CD4-positive, alpha-beta T cell treated with Interleukin-1 beta for 1 hour (primary cell): ENCODE results near the gene SOCS7.

Experiments used
- DNase-seq, 2 donors: peaks; one replicate each; pipeline ENCODE4 v3.0.0-alpha.2; 2020 to 2022

The SOCS7 gene

DNA sequence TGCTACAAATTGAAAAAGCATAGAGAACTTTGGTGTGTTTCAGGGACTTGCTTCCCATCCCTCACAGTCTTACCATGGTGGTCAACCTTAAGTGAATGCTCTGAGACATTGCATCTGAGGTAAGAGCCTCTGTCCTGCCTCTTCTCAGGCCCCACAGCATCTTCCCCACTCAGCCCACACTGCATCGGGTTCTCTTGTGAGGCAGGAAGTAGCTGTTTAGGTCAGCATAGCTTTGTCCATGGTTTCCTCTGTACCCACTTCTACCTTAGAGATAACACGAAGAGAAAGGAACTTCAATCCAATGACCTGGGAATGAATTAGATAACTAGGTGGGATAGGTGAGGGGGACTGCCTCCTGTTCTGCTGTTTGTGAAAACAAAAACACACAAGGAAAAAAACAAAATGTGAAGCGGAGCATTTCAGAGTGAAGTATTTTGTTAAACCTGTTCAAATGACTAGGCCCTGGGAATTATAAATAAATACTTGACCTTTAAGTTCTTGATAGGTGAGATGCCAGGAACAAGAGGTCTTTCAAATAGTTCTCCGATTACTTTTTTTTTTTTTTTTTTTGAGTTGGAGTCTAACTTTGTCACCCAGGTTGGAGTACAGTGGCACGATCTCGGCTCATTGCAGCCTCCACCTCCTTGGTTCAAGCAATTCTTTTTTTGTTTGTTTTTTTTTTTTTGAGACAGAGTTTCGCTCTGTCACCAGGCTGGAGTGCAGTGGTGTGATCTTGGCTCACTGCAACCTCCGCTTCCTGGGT lies 17.7 kb downstream of the SOCS7 start:
- no peak for DNase-seq

DNA sequence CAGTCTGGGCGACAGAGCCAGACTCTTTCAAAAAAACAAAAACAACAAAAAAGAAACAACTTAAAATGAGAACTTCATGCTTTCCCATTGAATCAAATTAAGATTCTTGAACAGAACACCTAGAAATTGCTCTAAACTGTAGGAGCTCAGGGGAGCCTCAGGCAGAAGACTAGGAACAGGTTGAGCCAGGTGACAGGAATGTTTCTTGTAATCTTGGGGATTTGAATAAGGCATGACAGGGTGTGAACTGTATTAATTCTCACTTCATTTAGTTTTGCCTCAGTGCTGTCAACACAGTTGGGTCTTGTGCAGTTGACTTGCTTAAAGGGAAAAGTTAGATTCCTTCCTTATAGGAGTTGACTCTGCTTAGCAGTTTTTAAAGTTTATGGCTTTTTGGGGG lies 27.8 kb downstream of the SOCS7 start:
- no peak for DNase-seq

DNA sequence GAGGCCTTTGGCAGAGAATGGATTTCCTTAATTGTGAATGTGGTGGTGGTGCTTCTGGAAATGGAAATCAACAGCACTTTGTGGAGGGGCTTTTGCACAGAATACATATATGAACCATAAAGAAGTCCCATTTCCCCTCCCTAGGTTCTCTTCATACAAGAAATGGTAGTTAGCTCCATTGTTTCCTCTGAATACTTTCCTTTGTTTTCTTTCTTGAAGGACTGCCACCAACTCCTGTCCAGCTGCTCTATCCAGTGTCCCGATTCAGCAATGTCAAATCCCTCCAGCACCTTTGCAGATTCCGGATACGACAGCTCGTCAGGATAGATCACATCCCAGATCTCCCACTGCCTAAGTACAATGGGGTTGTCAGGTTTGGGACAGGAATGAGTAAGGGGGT lies 43.4 kb downstream of the SOCS7 start:
- DNase-seq, result no peak

- no peak for DNase-seq
These were observed 45.6 kb downstream of the SOCS7 start for GRCh38 chr17:38397227-38397626.

DNA sequence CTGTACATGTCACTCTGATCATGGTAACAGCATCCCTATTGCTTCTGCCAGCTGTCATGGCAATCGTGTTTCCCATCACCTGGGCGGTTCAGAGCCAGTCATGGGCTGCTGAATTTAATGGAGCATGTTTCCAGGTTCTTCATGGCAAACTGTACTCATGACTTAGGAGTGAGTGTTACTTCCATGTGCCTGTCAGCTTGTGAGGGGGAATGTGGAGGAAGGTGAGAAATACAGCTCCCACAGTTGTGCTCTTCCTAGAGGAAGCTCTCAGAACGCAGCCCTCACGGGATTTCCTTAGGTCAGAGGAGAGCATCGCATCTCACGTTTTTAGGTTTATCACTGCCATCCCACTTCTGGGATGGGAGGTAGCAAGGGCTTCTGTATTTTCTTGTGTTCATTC lies 48.6 kb downstream of the SOCS7 start:
- no peak for DNase-seq

- no peak for DNase-seq
These were observed 49.8 kb downstream of the SOCS7 start for GRCh38 chr17:38401459-38401858.

DNA sequence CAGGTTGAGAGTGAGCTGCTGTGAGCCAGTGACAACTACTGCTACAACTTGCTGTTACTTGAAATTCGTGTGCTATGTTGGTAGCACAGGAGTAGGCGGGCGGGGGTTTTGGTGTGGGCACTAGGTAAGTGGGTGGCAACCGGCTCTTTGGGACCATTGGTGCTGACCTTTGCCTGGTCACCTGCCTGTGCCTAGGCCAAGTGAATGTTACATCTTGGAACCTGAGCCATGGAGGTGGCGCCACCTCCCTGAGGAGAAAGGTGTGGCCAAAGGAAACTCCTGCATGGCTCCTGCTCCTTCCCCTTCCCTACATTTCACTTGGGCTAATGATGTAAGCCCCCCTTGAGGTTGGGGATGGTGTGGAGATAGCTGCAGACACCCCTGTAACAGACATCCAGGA lies 51.3 kb downstream of the SOCS7 start:
- no peak for DNase-seq

GRCh38 chr17:38403491-38403890 lies 51.8 kb downstream of the SOCS7 start:
- DNase-seq, result no peak

GRCh38 chr17:38404174-38404943 lies 52.7 kb downstream of the SOCS7 start:
- no peak for DNase-seq

GRCh38 chr17:38405654-38406053 lies 54.0 kb downstream of the SOCS7 start:
- no peak for DNase-seq

GRCh38 chr17:38410201-38410600 lies 58.6 kb downstream of the SOCS7 start:
- DNase-seq, result no peak

GRCh38 chr17:38415250-38416194 lies 63.9 kb downstream of the SOCS7 start:
- no peak for DNase-seq

DNA sequence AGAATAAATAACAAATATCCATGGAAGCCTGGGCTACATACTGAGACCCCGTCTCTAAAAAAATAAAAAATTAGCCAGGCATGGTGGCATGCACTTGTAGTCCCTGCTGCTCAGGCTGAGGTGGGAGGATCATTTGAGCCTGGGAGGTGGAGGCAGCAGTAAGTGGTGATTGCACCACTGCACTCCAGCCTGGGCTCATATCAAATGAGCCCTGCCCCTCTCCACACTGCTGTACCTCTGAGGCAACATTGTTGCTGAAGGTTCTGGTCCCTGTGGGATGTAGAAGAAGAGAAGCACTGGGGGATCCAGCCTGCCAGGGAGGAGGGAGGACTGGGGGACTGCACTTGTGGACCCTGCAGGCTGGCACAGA lies 65.2 kb downstream of the SOCS7 start:
- DNase-seq, result no peak

- DNase-seq, result no peak
These were observed 65.7 kb downstream of the SOCS7 start for GRCh38 chr17:38417210-38417951.

DNA sequence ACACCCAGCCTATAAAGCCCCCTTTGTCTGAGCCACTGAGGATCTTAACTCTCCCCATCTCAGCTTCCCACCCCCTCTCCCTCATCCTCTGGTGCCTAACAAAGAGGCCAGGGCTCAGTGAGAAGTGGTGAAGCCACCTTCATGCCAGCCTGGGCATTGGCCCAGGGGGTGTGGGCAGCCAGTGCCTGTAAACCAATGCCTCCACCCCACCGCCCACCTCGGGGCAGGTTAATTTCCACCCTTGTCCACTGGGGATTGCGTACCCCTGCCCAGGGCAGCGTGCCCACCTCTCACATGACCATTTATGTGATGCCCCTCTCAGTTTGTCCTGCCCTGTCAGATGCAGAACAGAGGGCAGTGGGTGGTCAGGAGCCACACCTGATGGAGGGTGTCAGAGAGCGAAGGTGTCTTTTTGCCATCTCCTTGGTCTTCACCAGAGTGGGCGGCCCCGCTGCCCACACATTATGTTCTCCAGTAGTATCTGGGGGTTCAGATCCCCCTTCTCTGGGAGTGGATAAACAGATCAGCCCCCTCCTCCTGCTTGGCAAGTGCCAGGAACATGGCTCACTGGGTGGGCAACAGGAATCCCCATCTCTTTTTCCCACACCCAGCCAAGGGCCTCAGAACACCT lies 66.5 kb downstream of the SOCS7 start:
- DNase-seq, result no peak

- no peak for DNase-seq
These were observed 67.3 kb downstream of the SOCS7 start for GRCh38 chr17:38418693-38419507.

GRCh38 chr17:38419508-38419981 lies 67.9 kb downstream of the SOCS7 start:
- DNase-seq, result no peak

DNA sequence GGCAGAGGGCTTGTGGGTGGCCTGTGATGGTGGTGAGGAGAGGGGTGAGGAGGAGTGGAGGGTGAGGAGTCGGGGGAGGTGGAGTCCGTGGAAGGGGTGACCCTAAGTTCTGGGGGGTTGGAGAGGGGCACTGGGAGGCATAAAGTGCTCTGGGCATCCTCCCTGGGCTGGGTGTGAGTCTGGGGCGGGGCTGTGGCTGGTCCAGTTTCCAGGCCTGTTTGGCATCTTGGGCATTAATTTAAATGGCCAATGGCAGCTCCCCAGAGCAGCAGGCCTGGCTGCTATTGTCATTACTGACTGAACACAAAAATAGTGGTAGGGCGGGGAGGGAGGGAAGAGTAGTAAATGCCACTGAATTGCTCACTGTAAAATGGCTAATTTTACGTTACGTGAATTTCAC lies 68.9 kb downstream of the SOCS7 start:
- DNase-seq, result no peak

DNA sequence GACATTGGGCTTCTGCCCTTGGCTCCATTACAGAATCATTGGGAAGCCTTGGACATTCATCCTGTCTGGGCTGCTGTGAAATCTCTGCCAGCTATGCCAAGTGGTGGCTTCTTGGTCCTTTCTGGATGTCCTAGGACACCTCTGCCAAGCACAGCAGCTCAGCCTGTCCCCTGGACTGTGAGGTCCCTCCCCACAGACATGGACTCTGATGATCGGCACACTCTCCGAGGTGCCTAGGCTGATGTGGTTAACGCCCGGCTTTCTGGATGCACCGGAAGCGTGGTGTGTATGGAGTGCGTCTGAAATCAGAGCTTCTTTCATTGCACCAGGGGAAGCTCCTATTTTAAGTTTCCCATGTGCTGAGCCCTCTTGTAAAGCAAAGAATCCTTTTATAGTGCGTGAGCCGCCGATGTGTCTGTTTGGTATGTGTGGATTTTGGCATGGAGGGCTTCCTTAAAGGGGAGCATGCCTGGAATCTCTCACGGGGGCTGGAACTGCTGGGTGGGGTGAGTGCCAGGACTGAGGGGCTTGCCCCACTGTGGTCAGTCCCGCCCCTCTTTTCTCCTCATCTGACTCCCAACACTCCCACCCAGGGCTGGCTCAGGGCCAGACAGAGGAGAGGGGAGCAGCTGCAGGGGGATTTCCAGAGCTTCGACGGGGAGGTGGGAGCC lies 69.7 kb downstream of the SOCS7 start:
- no peak for DNase-seq
